Breast epithelium (tissue), 4 donors: Measurements from ENCODE around the gene CBX8. TPM values are rescaled to one million over a fixed set of nuclear protein-coding genes. Genes with fewer than 3 reads are reported as not detected.
A peak's percentile ranks its signal among the peaks of the same experiment; 100 is the strongest.

Source experiments
- DNase-seq, 2 donors: peaks; one replicate each; pipeline ENCODE4 v3.0.0-alpha.2; 2019; ENCODE audit warnings: low spot score in 2 of 2
- H3K27ac ChIP-seq, 2 donors: fragments of 200-600 bp; sonication (generic) in 1 of 2; one replicate each; pipeline ENCODE4 v1.5.1; 2016 to 2019; ENCODE audit warnings: mild to moderate bottlenecking in 1 of 2
- H3K27me3 ChIP-seq, 2 donors: fragments of 200-600 bp; sonication (generic) in 1 of 2; one replicate each; pipeline versions ENCODE4 v1.5.1 to v1.6.0; 2017 to 2019; ENCODE audit warnings: control low read depth in 1 of 2, mild to moderate bottlenecking in 1 of 2
- H3K36me3 ChIP-seq: fragments of 200-600 bp; one replicate; pipeline ENCODE4 v1.5.1; 2019
- H3K4me1 ChIP-seq, 2 donors: fragments of 200-600 bp; sonication (generic); one replicate each; pipeline ENCODE4 v1.5.1; 2016 to 2019; ENCODE audit warnings: control low read depth in 1 of 2
- H3K4me3 ChIP-seq, 3 donors: fragments of 200-600 bp; sonication (generic); 1 replicate in 2 of 3; 2 replicates in 1 of 3; pipeline ENCODE4 v1.5.1; 2016 to 2019; ENCODE audit warnings: mild to moderate bottlenecking in 3 of 3, moderate library complexity in 2 of 3
- H3K9me3 ChIP-seq, 2 donors: fragments of 200-600 bp; sonication (generic) in 1 of 2; one replicate each; pipeline ENCODE4 v1.5.1; 2016 to 2019; ENCODE audit warnings: control low read depth in 1 of 2
- CTCF ChIP-seq, 3 donors: fragments of 450-650 bp; IDR thresholded peaks; one replicate each; pipeline ENCODE4 v1.5.1; 2016 to 2017; ENCODE audit warnings: antibody characterized with exemption in 3 of 3, mild to moderate bottlenecking in 3 of 3, moderate library complexity in 3 of 3
- POLR2A ChIP-seq: fragments of 450-650 bp; IDR thresholded peaks from one replicate; pipeline ENCODE4 v1.6.1; 2016; ENCODE audit warnings: antibody characterized with exemption, mild to moderate bottlenecking, moderate library complexity
- POLR2AphosphoS5 ChIP-seq, 3 donors: sonication (generic); formaldehyde crosslinking; IDR thresholded peaks; one replicate each; pipeline ENCODE4 v1.6.1; 2017; ENCODE audit warnings: antibody characterized with exemption in 3 of 3
- intact Hi-C: fragments of 100-400 bp; cut with DNase I; formaldehyde crosslinking; loops from one replicate; pipeline ENCODE4 v1.15.1; 2023; ENCODE audit warnings: low total_unique reads
- total RNA-seq, 3 donors: library from RNA; depleted of rRNA; stranded (reverse); fragments of >200 nt; gene quantifications; one replicate each; pipeline ENCODE4 v1.1.0, GENCODE V29; 2016

Gene CBX8
- total RNA-seq, 3 donors from 2014 or later: 1.9 to 9.2 (median 6.7) TPM

DNA sequence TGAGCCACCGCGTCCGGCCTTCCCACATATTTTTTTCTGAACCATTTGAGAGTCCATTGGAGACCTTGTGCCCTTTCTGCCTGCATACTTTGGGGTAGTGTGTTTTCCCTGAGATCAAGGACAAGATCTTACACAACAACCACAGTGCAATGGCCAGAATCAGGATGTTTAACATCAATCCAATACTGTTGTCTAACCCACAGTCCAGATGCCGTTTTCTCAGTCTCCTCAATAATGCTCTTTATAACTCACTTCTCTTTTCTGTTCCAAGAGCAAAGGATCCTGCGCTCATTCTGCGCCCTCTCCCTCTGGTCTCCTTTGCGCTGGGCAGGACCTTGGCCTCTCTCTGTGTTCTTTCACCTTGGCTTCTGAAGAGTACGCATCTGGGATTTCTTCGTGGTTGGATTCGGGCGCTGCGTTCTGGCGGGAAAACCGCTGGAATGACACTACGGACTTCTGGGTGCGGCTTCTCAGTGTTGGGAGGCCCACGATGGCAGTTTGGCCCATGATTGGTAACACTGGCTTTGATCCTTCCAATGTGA is 25.8 kb upstream of the CBX8 start:
- Histone ChIP-seq H3K27ac (no peak overlapping the region), H3K4me3 (no peak overlapping the region), H3K27me3 (no peaks in the 10 kb centered on the region), H3K4me1 (no peaks in the 10 kb centered on the region), H3K9me3 (no peaks in the 10 kb centered on the region), H3K36me3 (no peaks in the 10 kb centered on the region)
- intact Hi-C loops: no loop called here
- TF ChIP-seq POLR2A (no peak), CTCF (IDR thresholded peaks at IDR 0.05) (no peak), POLR2AphosphoS5 (IDR thresholded peaks at IDR 0.05) (no peak)
- DNase-seq: no peak

- intact Hi-C loops: no loop called here
- Histone ChIP-seq H3K4me3 (no peak overlapping the region), H3K36me3 (no peaks in the 10 kb centered on the region)
Measured at GRCh38 chr17:79821331-79822095, 24.6 kb upstream of the CBX8 start.

DNA sequence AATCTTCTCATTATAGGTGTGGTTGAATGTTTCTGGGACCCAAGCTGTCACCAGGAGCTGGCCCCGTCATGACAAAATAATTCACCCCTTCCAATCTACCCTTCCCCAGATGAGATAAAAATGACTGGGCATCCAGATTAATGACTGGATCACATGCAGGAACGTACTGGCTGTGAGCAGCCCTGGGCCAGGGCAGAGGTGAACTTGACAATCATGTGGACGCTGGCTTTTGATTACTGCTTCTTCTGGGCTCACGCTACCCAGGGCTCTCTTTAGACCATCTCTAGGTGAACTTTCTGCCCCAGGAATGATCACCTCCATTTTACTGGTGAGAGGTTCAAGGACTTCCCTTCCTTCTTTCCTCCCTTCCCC is 24.1 kb upstream of the CBX8 start:
- no peaks in the 10 kb centered on the region for H3K9me3 ChIP-seq
- no peak for DNase-seq
- H3K4me1 ChIP-seq: no peaks in the 10 kb centered on the region
- no peaks in the 10 kb centered on the region for H3K36me3 ChIP-seq
- TF ChIP-seq POLR2A: no peak
- no peak for TF ChIP-seq POLR2AphosphoS5 (IDR thresholded peaks at IDR 0.05)
- TF ChIP-seq CTCF (IDR thresholded peaks at IDR 0.05): no peak
- H3K27ac ChIP-seq: no peak overlapping the region
- intact Hi-C loops: no loop called here
- H3K27me3 ChIP-seq: peaks cover 0 to 5% of the 10 kb centered on the region in 2 donors
- H3K4me3 ChIP-seq: no peak overlapping the region

More at GRCh38 chr17:79821331-79822095, 24.6 kb upstream of the CBX8 start:
- Histone ChIP-seq H3K27ac (peak overlapping the region in 1 of 2 donors; percentile 30), H3K4me1 (no peaks in the 10 kb centered on the region), H3K9me3 (no peaks in the 10 kb centered on the region), H3K27me3 (no peaks in the 10 kb centered on the region)
- TF ChIP-seq POLR2AphosphoS5 (IDR thresholded peaks at IDR 0.05) (no peak), POLR2A (no peak), CTCF (IDR thresholded peaks at IDR 0.05) (no peak)
- DNase-seq: no peak

DNA sequence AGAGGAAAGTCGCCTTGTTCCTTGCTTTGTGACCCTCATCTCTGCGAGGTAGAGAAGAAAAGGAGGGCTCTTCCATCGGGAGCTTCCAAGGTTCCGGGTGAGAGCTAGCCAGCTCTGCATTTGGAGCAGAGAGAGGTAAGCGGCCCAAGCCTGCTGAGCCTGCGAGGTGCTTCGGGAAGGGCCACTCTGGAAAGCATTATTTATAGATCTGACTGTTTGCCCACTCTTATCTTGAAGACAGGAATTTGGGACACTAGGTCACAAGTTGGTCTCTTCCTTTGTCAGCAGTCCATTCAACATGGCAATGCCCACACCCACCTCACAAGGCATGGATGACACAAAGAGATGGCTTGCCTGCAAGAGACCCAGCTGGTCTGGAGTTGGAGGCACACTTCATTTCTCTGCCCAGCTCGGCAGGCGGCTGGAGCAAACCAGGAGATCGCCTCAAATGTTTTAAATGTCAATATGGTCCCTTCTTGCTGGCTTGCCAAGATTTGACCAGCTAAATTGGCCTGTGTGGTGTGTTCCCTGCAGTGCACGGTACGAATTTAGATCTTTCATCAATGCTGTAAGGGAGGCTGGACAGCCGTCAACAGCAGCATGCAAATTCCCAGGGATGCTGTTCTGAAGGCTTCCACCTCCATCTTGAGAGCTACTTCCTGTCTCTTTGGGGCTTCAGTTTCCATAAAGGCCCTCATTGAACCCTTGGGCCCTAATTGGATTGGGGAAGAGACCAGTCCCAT is 22.8 kb upstream of the CBX8 start:
- intact Hi-C loops: no loop called here
- Histone ChIP-seq H3K4me3 (no peak overlapping the region), H3K4me1 (peaks cover under 1 to 3% of the 10 kb centered on the region in 2 donors), H3K9me3 (no peaks in the 10 kb centered on the region), H3K27ac (no peak overlapping the region), H3K27me3 (peaks cover 4 to 15% of the 10 kb centered on the region in 2 donors), H3K36me3 (no peaks in the 10 kb centered on the region)
- no peak for TF ChIP-seq POLR2AphosphoS5 (IDR thresholded peaks at IDR 0.05)
- TF ChIP-seq POLR2A: no peak
- no peak for TF ChIP-seq CTCF (IDR thresholded peaks at IDR 0.05)
- DNase-seq: no peak

- Histone ChIP-seq H3K4me3 (no peak overlapping the region), H3K4me1 (peaks cover 7 to 8% of the 10 kb centered on the region in 2 donors), H3K36me3 (no peaks in the 10 kb centered on the region), H3K27me3 (peaks cover 4 to 21% of the 10 kb centered on the region in 2 donors), H3K9me3 (no peaks in the 10 kb centered on the region), H3K27ac (no peak overlapping the region)
- TF ChIP-seq POLR2AphosphoS5 (IDR thresholded peaks at IDR 0.05): no peak
- TF ChIP-seq POLR2A: no peak
- TF ChIP-seq CTCF (IDR thresholded peaks at IDR 0.05): no peak
- intact Hi-C loops: no loop called here
- no peak for DNase-seq
Measured at GRCh38 chr17:79819085-79819484, 22.2 kb upstream of the CBX8 start.
